ENCODE data around the gene NEO1.

NEO1 gene

GRCh38 chr15:73119478-73119877, 67.2 kb downstream of the NEO1 start:
- TF ChIP-seq CTCF (IDR thresholded peaks at IDR 0.05; ENCODE audit: low read depth, low read length): no peak
- no peak for DNase-seq (ENCODE audit: extremely low read depth, low read depth)

GRCh38 chr15:73120269-73120668, 68.0 kb downstream of the NEO1 start:
- DNase-seq (ENCODE audit: extremely low read depth, low read depth): no peak
- TF ChIP-seq CTCF (IDR thresholded peaks at IDR 0.05; ENCODE audit: low read depth, low read length): no peak

- TF ChIP-seq CTCF (IDR thresholded peaks at IDR 0.05; ENCODE audit: low read depth, low read length): no peak
- no peak for DNase-seq (ENCODE audit: extremely low read depth, low read depth)
These were observed 73.0 kb downstream of the NEO1 start for GRCh38 chr15:73125219-73125618.

GRCh38 chr15:73127302-73127936, 75.2 kb downstream of the NEO1 start:
- TF ChIP-seq CTCF (IDR thresholded peaks at IDR 0.05; ENCODE audit: low read depth, low read length): peak; percentile 82

GRCh38 chr15:73130830-73131229, 78.6 kb downstream of the NEO1 start:
- no peak for DNase-seq (ENCODE audit: extremely low read depth, low read depth)
- TF ChIP-seq CTCF (IDR thresholded peaks at IDR 0.05; ENCODE audit: low read depth, low read length): no peak

More at GRCh38 chr15:73127302-73127936, 75.2 kb downstream of the NEO1 start:
- no peak for DNase-seq (ENCODE audit: extremely low read depth, low read depth)

GRCh38 chr15:73134196-73134595, 81.9 kb downstream of the NEO1 start:
- no peak for DNase-seq (ENCODE audit: extremely low read depth, low read depth)
- no peak for TF ChIP-seq CTCF (IDR thresholded peaks at IDR 0.05; ENCODE audit: low read depth, low read length)

GRCh38 chr15:73139041-73139743, 86.9 kb downstream of the NEO1 start:
- TF ChIP-seq CTCF (IDR thresholded peaks at IDR 0.05; ENCODE audit: low read depth, low read length): no peak
- no peak for DNase-seq (ENCODE audit: extremely low read depth, low read depth)
